ENCODE measurements around the gene ADCY3.
A peak's percentile ranks its signal among the peaks of the same experiment; 100 is the strongest.
"Not testable (repeated sequence)": the region's sequence is repeated elsewhere in the genome, so short reads cannot be mapped to it uniquely, and the experiment has no call there.

ADCY3 gene

GRCh38 chr2:24816404-24816803, 103.6 kb downstream of the ADCY3 start:
- no peak for DNase-seq (ENCODE audit: low read depth in 2 of 2, low spot score in 1 of 2)

GRCh38 chr2:24815171-24815570, 104.9 kb downstream of the ADCY3 start:
- DNase-seq (ENCODE audit: low read depth in 2 of 2, low spot score in 1 of 2) = no peak

GRCh38 chr2:24814516-24814915, 105.5 kb downstream of the ADCY3 start:
- no peak for DNase-seq (ENCODE audit: low read depth in 2 of 2, low spot score in 1 of 2)

GRCh38 chr2:24813691-24814137, 106.3 kb downstream of the ADCY3 start:
- no peak for DNase-seq (ENCODE audit: low read depth in 2 of 2, low spot score in 1 of 2)

- no peak for DNase-seq (ENCODE audit: low read depth in 2 of 2, low spot score in 1 of 2)
Measured at GRCh38 chr2:24809316-24810007, 110.6 kb downstream of the ADCY3 start.

- no peak for DNase-seq (ENCODE audit: low read depth in 2 of 2, low spot score in 1 of 2)
Measured at GRCh38 chr2:24806661-24807036, 113.4 kb downstream of the ADCY3 start.

GRCh38 chr2:24805811-24806660, 114.0 kb downstream of the ADCY3 start:
- not testable (repeated sequence) for DNase-seq (ENCODE audit: low read depth in 2 of 2, low spot score in 1 of 2)

GRCh38 chr2:24800487-24800886, 119.5 kb downstream of the ADCY3 start:
- DNase-seq (ENCODE audit: low read depth in 2 of 2, low spot score in 1 of 2) = not testable (repeated sequence)

GRCh38 chr2:24797644-24798043, 122.4 kb downstream of the ADCY3 start:
- DNase-seq (ENCODE audit: low read depth in 2 of 2, low spot score in 1 of 2) = no peak

- no peak for DNase-seq (ENCODE audit: low read depth in 2 of 2, low spot score in 1 of 2)
Measured at GRCh38 chr2:24793761-24794435, 126.1 kb downstream of the ADCY3 start.

GRCh38 chr2:24792874-24793760, 126.9 kb downstream of the ADCY3 start, which contains the start of the genes CENPO and PTRHD1:
Gene CENPO, plus strand, starts transcription at chr2:24793425. Its CDS starts 495 bp downstream, at chr2:24793920.
Gene PTRHD1, minus strand, starts transcription at chr2:24793391. Its CDS starts 14 bp downstream, at chr2:24793377.
- DNase-seq (ENCODE audit: low read depth in 2 of 2, low spot score in 1 of 2) = peak; percentile 88 to 89

- no peak for DNase-seq (ENCODE audit: low read depth in 2 of 2, low spot score in 1 of 2)
Measured at GRCh38 chr2:24792542-24792873, 127.5 kb downstream of the ADCY3 start.

- DNase-seq (ENCODE audit: low read depth in 2 of 2, low spot score in 1 of 2) = no peak
Measured at GRCh38 chr2:24791452-24791851, 128.6 kb downstream of the ADCY3 start.

GRCh38 chr2:24788816-24789215, 131.2 kb downstream of the ADCY3 start:
- no peak for DNase-seq (ENCODE audit: low read depth in 2 of 2, low spot score in 1 of 2)

- DNase-seq (ENCODE audit: low read depth in 2 of 2, low spot score in 1 of 2) = no peak
Measured at GRCh38 chr2:24787532-24787931, 132.5 kb downstream of the ADCY3 start.

- no peak for DNase-seq (ENCODE audit: low read depth in 2 of 2, low spot score in 1 of 2)
Measured at GRCh38 chr2:24785671-24786321, 134.2 kb downstream of the ADCY3 start.

GRCh38 chr2:24783641-24784040, 136.4 kb downstream of the ADCY3 start:
- no peak for DNase-seq (ENCODE audit: low read depth in 2 of 2, low spot score in 1 of 2)

GRCh38 chr2:24779116-24779515, 140.9 kb downstream of the ADCY3 start:
- DNase-seq (ENCODE audit: low read depth in 2 of 2, low spot score in 1 of 2) = no peak

GRCh38 chr2:24774373-24774772, 145.7 kb downstream of the ADCY3 start:
- no peak for DNase-seq (ENCODE audit: low read depth in 2 of 2, low spot score in 1 of 2)
